SK-N-SH (cell line): Measurements from ENCODE around the gene NUS1. TPM values are rescaled to one million over a fixed set of nuclear protein-coding genes. Genes with fewer than 3 reads are reported as not detected.
"Not testable (repeated sequence)": the region's sequence is repeated elsewhere in the genome, so short reads cannot be mapped to it uniquely, and the experiment has no call there.

ENCODE experiments used
- CTCF ChIA-PET: fragments of 300-600, 350-600 bp; formaldehyde crosslinking; extraction: SDS; loops from one replicate; lab custom pipeline; 2021; lab: Yijun Ruan, JAX
- POLR2A ChIA-PET: fragments of 350-600 bp; sonication (Branson Sonifier 250); formaldehyde crosslinking; extraction: SDS; loops from one replicate; lab custom pipeline; 2020; ENCODE audit warnings: antibody characterized with exemption, inconsistent platforms; lab: Yijun Ruan, JAX
- DNase-seq: peaks from one replicate; pipeline ENCODE4 v3.0.0; 2012
- H2AFZ ChIP-seq: fragments of 200-600 bp; sonication (generic); 2 replicates; pipeline ENCODE4 v1.8.1; 2016; ENCODE audit warnings: antibody characterized with exemption, mild to moderate bottlenecking, low read depth
- H3F3A ChIP-seq: fragments of 200-600 bp; sonication (generic); replicated peaks from 2 replicates; pipeline ENCODE3; 2016; ENCODE audit warnings: antibody characterized with exemption, mild to moderate bottlenecking; ENCODE audit not compliant: insufficient read depth
- H3K27ac ChIP-seq, 2 experiments: fragments of 200-500 bp in 1 of 2; fragments of 200-600 bp in 1 of 2; sonication (Bioruptor generic) in 1 of 2; sonication (generic), shearing (Covaris generic) in 1 of 2; 2 replicates each; pipeline versions ENCODE4 v1.5.1 to v1.6.1; 2014 to 2016; ENCODE audit warnings: low read depth in 2 of 2, inconsistent platforms in 1 of 2, low read length in 1 of 2, mild to moderate bottlenecking in 1 of 2, mixed read lengths in 1 of 2
- H3K27me3 ChIP-seq: fragments of 200-600 bp; sonication (generic), shearing (Covaris generic); 2 replicates; pipeline ENCODE4 v1.6.1; 2016; ENCODE audit warnings: mixed run types; ENCODE audit not compliant: insufficient read depth
- H3K36me3 ChIP-seq, 2 experiments: fragments of 200-500 bp in 1 of 2; fragments of 200-600 bp in 1 of 2; sonication (Bioruptor generic) in 1 of 2; sonication (generic) in 1 of 2; replicated peaks in 1 of 2; 2 replicates each; pipeline versions ENCODE3 to v1.5.1; 2014 to 2016; ENCODE audit warnings: low read length in 1 of 2, mild to moderate bottlenecking in 1 of 2; ENCODE audit not compliant: insufficient read depth in 2 of 2, control insufficient read depth in 1 of 2
- H3K4me1 ChIP-seq, 2 experiments: fragments of 200-500 bp in 1 of 2; fragments of 200-600 bp in 1 of 2; sonication (Bioruptor generic) in 1 of 2; sonication (generic), shearing (Covaris generic) in 1 of 2; 2 replicates each; pipeline versions ENCODE4 v1.5.1 to v1.6.1; 2014 to 2016; ENCODE audit warnings: low read depth in 1 of 2, low read length in 1 of 2, mixed run types in 1 of 2; ENCODE audit not compliant: insufficient read depth in 2 of 2, control insufficient read depth in 1 of 2
- H3K4me2 ChIP-seq: fragments of 200-600 bp; sonication (generic), shearing (Covaris generic); 2 replicates; pipeline ENCODE4 v1.6.1; 2017; ENCODE audit warnings: mixed run types
- H3K4me3 ChIP-seq, 2 experiments: fragments of 200-500 bp in 1 of 2; fragments of 200-600 bp in 1 of 2; sonication (Bioruptor generic) in 1 of 2; sonication (generic), shearing (Covaris generic) in 1 of 2; 2 replicates each; pipeline versions ENCODE4 v1.5.1 to v1.8.1; 2014 to 2016; ENCODE audit warnings: low read depth in 2 of 2, inconsistent platforms in 1 of 2, low read length in 1 of 2, mild to moderate bottlenecking in 1 of 2, mixed read lengths in 1 of 2, moderate library complexity in 1 of 2
- H3K79me2 ChIP-seq: fragments of 200-600 bp; sonication (generic); 2 replicates; pipeline ENCODE4 v1.8.1; 2017; ENCODE audit warnings: mild to moderate bottlenecking; ENCODE audit not compliant: insufficient read depth
- H3K9ac ChIP-seq: fragments of 200-600 bp; sonication (generic); 2 replicates; pipeline ENCODE4 v1.6.1; 2017; ENCODE audit warnings: mixed run types
- H3K9me2 ChIP-seq: fragments of 200-600 bp; sonication (generic); 2 replicates; pipeline ENCODE4 v1.6.1; 2017; ENCODE audit warnings: mixed run types
- H3K9me3 ChIP-seq: fragments of 200-600 bp; sonication (generic); 2 replicates; pipeline ENCODE4 v1.6.1; 2017; ENCODE audit warnings: mixed run types, mild to moderate bottlenecking, moderate library complexity
- H4K20me1 ChIP-seq: fragments of 200-600 bp; sonication (generic); 2 replicates; pipeline ENCODE4 v1.6.1; 2017; ENCODE audit warnings: mild to moderate bottlenecking, mixed run types; ENCODE audit not compliant: insufficient read depth
- CHD2 ChIP-seq: fragments of 150-350 bp; IDR thresholded peaks from 2 replicates; pipeline ENCODE4 v1.6.1; 2018; ENCODE audit warnings: low read length; ENCODE audit not compliant: partially characterized antibody
- EP300 ChIP-seq, 2 experiments: IDR thresholded peaks; 2 replicates each; pipeline versions ENCODE4 v1.4.0 to v1.6.1; 2012; ENCODE audit warnings: borderline replicate concordance in 1 of 2, low read depth in 1 of 2, low read length in 1 of 2
- FOXM1 ChIP-seq: IDR thresholded peaks from 2 replicates; pipeline ENCODE4 v1.4.0; 2012; ENCODE audit warnings: low read depth, mild to moderate bottlenecking
- JUND ChIP-seq: IDR thresholded peaks from 2 replicates; pipeline ENCODE4 v1.4.0; 2012
- NFIC ChIP-seq: IDR thresholded peaks from 2 replicates; pipeline ENCODE4 v1.4.0; 2012; ENCODE audit warnings: borderline replicate concordance
- POLR2AphosphoS5 ChIP-seq: IDR thresholded peaks from 2 replicates; pipeline ENCODE4 v1.6.1; 2012; ENCODE audit warnings: low read depth, low read length
- RAD21 ChIP-seq: IDR thresholded peaks from 2 replicates; pipeline ENCODE4 v1.6.1; 2012; ENCODE audit warnings: mild to moderate bottlenecking, low read length
- WGBS: methylation state at CpG from one replicate; pipeline ENCODE4 v1.1.6; 2017; ENCODE audit warnings: low lambda C conversion rate; 5-methylcytosine and 5-hydroxymethylcytosine counted together
- polyA plus RNA-seq, 3 experiments: library from polyadenylated mRNA; depleted of rRNA; stranded (reverse); fragments of >200 nt; gene quantifications; 2 replicates each; pipeline ENCODE4 v1.2.3, GENCODE V29; 2012
- TF ChIP-seq, protein P1 (sequence below): IDR thresholded peaks from 2 replicates; pipeline ENCODE4; 2012
- TF ChIP-seq, protein P2 (sequence below): IDR thresholded peaks from 2 replicates; pipeline ENCODE4 v1.4.0; 2012; ENCODE audit warnings: low read depth, borderline replicate concordance

The NUS1 gene
- polyA plus RNA-seq, 1 of the 3 experiments (the other 2 are of a cell fraction), result 8.9 TPM

DNA sequence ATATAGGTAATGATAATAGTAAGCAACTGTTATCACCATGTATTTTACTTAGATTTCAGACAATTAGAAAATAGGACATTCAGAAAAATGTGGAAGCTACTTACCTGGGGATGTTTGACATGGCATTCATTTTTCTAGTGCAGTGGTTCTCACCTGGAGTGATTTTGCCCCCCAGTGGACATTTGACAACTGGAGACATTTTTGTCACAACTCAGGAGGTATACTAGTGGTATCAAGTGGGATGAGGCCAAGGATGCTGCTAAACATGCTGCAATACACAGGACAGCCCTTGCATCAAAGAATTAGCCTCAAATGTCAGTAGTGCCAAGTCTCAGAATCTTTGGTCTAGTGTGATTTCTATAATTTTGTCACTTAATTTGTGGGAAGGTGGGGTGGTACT, 36.1 kb downstream of the NUS1 start:
- DNase-seq, result no peak
- no peaks in the 10 kb centered on the region for H3K79me2 ChIP-seq
- H3K4me2 ChIP-seq, result no peak overlapping the region
- no peak overlapping the region for H2AFZ ChIP-seq
- H3K4me1 ChIP-seq, result no peaks in the 10 kb centered on the region
- no peak overlapping the region for H3K9ac ChIP-seq
- H3K36me3 ChIP-seq, result peaks cover 8 to 19% of the 10 kb centered on the region in 2 experiments
- no peaks in the 10 kb centered on the region for H3F3A ChIP-seq
- H3K4me3 ChIP-seq, result no peak overlapping the region
- no peak overlapping the region for H3K27ac ChIP-seq
- H3K9me2 ChIP-seq, result no peaks in the 10 kb centered on the region
- ChIA-PET CTCF (interaction anchor here (0.6 kb wide), 1 partner anchor 11 kb away, joined by 3 read pairs; no protein-coding TSS in a partner anchor), POLR2A (no interaction called here)
- no peaks in the 10 kb centered on the region for H3K9me3 ChIP-seq
- H4K20me1 ChIP-seq, result no peaks in the 10 kb centered on the region
- TF ChIP-seq FOXM1, result no peak
- TF ChIP-seq, protein P1, sequence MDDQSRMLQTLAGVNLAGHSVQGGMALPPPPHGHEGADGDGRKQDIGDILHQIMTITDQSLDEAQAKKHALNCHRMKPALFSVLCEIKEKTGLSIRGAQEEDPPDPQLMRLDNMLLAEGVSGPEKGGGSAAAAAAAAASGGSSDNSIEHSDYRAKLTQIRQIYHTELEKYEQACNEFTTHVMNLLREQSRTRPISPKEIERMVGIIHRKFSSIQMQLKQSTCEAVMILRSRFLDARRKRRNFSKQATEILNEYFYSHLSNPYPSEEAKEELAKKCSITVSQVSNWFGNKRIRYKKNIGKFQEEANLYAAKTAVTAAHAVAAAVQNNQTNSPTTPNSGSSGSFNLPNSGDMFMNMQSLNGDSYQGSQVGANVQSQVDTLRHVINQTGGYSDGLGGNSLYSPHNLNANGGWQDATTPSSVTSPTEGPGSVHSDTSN, result no peak
- TF ChIP-seq EP300 (IDR thresholded peaks at IDR 0.05; ENCODE audit: borderline replicate concordance in 1 of 2, low read depth in 1 of 2, low read length in 1 of 2), result no peak
- TF ChIP-seq RAD21, result no peak
- TF ChIP-seq JUND, result no peak
- no peak for TF ChIP-seq NFIC
- TF ChIP-seq CHD2, result no peak
- TF ChIP-seq, protein P2, sequence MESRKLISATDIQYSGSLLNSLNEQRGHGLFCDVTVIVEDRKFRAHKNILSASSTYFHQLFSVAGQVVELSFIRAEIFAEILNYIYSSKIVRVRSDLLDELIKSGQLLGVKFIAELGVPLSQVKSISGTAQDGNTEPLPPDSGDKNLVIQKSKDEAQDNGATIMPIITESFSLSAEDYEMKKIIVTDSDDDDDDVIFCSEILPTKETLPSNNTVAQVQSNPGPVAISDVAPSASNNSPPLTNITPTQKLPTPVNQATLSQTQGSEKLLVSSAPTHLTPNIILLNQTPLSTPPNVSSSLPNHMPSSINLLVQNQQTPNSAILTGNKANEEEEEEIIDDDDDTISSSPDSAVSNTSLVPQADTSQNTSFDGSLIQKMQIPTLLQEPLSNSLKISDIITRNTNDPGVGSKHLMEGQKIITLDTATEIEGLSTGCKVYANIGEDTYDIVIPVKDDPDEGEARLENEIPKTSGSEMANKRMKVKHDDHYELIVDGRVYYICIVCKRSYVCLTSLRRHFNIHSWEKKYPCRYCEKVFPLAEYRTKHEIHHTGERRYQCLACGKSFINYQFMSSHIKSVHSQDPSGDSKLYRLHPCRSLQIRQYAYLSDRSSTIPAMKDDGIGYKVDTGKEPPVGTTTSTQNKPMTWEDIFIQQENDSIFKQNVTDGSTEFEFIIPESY, result no peak
- H3K27me3 ChIP-seq, result no peaks in the 10 kb centered on the region

DNA sequence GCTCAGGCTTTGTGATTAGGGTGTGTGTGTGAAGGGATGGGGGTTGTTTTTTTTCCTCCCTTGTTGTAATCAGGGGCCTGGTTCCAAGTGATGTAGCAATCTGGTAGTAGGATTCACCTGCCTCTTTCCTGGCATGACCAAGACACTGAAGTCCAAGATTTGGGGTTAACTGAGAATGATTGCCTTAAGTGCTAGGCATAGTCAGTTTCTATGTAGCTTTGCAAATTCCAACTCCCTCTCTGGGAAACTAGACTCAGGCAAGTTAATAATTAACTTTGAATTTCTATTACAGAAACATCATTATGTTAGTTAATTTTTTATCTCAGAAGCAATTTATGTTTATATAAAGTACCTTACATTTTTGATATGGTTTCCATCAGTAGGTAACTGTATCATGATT, 43.6 kb downstream of the NUS1 start:
- Histone ChIP-seq H3K27ac (no peak overlapping the region), H3K79me2 (no peaks in the 10 kb centered on the region), H2AFZ (no peak overlapping the region), H3F3A (no peaks in the 10 kb centered on the region), H4K20me1 (no peaks in the 10 kb centered on the region), H3K9ac (no peak overlapping the region), H3K9me2 (no peaks in the 10 kb centered on the region), H3K4me3 (no peak overlapping the region), H3K27me3 (no peaks in the 10 kb centered on the region), H3K4me2 (no peak overlapping the region), H3K36me3 (no peaks in the 10 kb centered on the region), H3K4me1 (no peaks in the 10 kb centered on the region), H3K9me3 (no peaks in the 10 kb centered on the region; the same call in 1 of the 2 replicates)
- POLR2A ChIA-PET, result no interaction called here
- CTCF ChIA-PET, result no interaction called here
- no peak for TF ChIP-seq EP300 (IDR thresholded peaks at IDR 0.05; ENCODE audit: borderline replicate concordance in 1 of 2, low read depth in 1 of 2, low read length in 1 of 2)
- no peak for TF ChIP-seq POLR2AphosphoS5
- no peak for DNase-seq

DNA sequence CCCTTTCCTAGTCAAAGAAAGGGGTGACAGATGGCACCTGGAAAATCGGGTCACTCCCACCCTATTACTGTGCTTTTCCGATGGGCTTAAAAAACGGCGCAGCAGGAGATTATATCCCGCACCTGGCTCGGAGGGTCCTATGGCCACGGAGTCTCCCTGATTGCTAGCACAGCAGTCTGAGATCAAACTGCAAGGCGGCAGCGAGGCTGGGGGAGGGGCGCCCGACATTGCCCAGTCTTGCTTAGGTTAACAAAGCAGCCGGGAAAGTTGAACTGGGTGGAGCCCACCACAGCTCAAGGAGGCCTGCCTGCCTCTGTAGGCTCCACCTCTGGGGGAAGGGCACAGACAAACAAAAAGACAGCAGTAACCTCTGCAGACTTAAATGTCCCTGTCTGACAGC, 46.3 kb downstream of the NUS1 start:
- H3K4me2 ChIP-seq, H3K36me3 ChIP-seq, DNase-seq, H3K9me3 ChIP-seq, H2AFZ ChIP-seq, POLR2A ChIA-PET, H3K9me2 ChIP-seq, H3K4me1 ChIP-seq, H3F3A ChIP-seq, H3K9ac ChIP-seq, H3K4me3 ChIP-seq, CTCF ChIA-PET, H3K27me3 ChIP-seq, H3K27ac ChIP-seq, H4K20me1 ChIP-seq, H3K79me2 ChIP-seq: not testable (repeated sequence)
- 42% methylated on average over 11 of the region's 12 CpGs for WGBS
